Naive thymus-derived CD8-positive, alpha-beta T cell (primary cell): Measurements from ENCODE around the gene GRP. TPM values are rescaled to one million over a fixed set of nuclear protein-coding genes. Genes with fewer than 3 reads are reported as not detected.

ENCODE experiments used
- ATAC-seq, 2 donors: fragments of 150-1000 bp; cut with Tn5 transposase in 1 of 2; sonication (Bioruptor Pico), chemical (Tn5 transposase) in 1 of 2; 1 replicate in 1 of 2; 2 replicates in 1 of 2; pipeline ENCODE4 v1.10.0; 2021; ENCODE audit warnings: mild to moderate bottlenecking in 2 of 2, moderate library complexity in 2 of 2
- POLR2A ChIA-PET: fragments of 350-600 bp; sonication (Branson Sonifier 250); formaldehyde crosslinking; loops from one replicate; lab custom pipeline; 2021; ENCODE audit warnings: antibody characterized with exemption; lab: Charles Lee
- DNase-seq, 10 donors: peaks; one replicate each; pipeline versions ENCODE4 v3.0.0 to v3.0.0-alpha.2; 2020 to 2022
- H3K27ac Mint-ChIP-seq, 10 donors: one replicate each; pipeline ENCODE4 v1.8.0; 2020 to 2022; ENCODE audit warnings: mild to moderate bottlenecking in 10 of 10, mixed read lengths in 10 of 10, moderate library complexity in 4 of 10, inconsistent platforms in 1 of 10
- H3K27me3 Mint-ChIP-seq, 5 donors: one replicate each; pipeline ENCODE4 v1.8.0; 2021 to 2022; ENCODE audit warnings: mixed read lengths in 5 of 5
- H3K36me3 Mint-ChIP-seq, 3 donors: one replicate each; pipeline ENCODE4 v1.8.0; 2020 to 2022; ENCODE audit warnings: mixed read lengths in 3 of 3, mild to moderate bottlenecking in 2 of 3, inconsistent platforms in 1 of 3
- H3K4me1 Mint-ChIP-seq, 4 donors: one replicate each; pipeline ENCODE4 v1.8.0; 2021 to 2022; ENCODE audit warnings: mixed read lengths in 4 of 4
- H3K4me3 Mint-ChIP-seq, 10 donors: one replicate each; pipeline ENCODE4 v1.8.0; 2020 to 2022; ENCODE audit warnings: mild to moderate bottlenecking in 10 of 10, mixed read lengths in 10 of 10, moderate library complexity in 6 of 10, inconsistent platforms in 1 of 10
- H3K9me3 Mint-ChIP-seq, 9 donors: one replicate each; pipeline ENCODE4 v1.8.0; 2020 to 2022; ENCODE audit warnings: mixed read lengths in 9 of 9, mild to moderate bottlenecking in 3 of 9, inconsistent platforms in 1 of 9, moderate library complexity in 1 of 9
- polyA plus RNA-seq, 3 donors: library from polyadenylated mRNA; unstranded; fragments of 300-500 nt; fragmentation: Illumina TruSeq; gene quantifications; one replicate each; pipeline ENCODE4 v1.2.3, GENCODE V29; 2021
- total RNA-seq, 8 experiments: library from RNA in 2 of 8; stranded (reverse) in 2 of 8; gene quantifications; one replicate each; pipeline ENCODE4 v1.2.3 and lab custom pipeline; 2021 to 2026

GRP gene
- not detected for total RNA-seq
- polyA plus RNA-seq = not detected
- total RNA-seq (lab: John Stamatoyannopoulos, UW) = 0 reads per million in 6 experiments

GRCh38 chr18:59219672-59220163 lies at the start of gene GRP:
Gene GRP, plus strand, starts transcription at chr18:59220158. Its CDS starts 108 bp downstream, at chr18:59220266.
- POLR2A ChIA-PET = no interaction called here
- Mint-ChIP-seq H3K4me3 (peak within 1 kb of the TSS in 4 of 10 donors; percentile 15 to 60 (median 37)), H3K27ac (peak within 1 kb of the TSS in 2 of 10 donors; percentile 2 to 69), H3K4me1 (peaks cover 9 to 17% (median 12%) of the 10 kb centered on the region in 4 donors), H3K9me3 (no peaks in the 10 kb centered on the region), H3K27me3 (peaks cover 37 to 94% (median 60%) of the 10 kb centered on the region in 5 donors), H3K36me3 (no peaks in the 10 kb centered on the region)
- DNase-seq = no peak
- no peak for ATAC-seq

GRCh38 chr18:59172664-59173249 lies 47.2 kb upstream of the GRP start:
- H3K27me3 Mint-ChIP-seq = peaks cover 8 to 32% (median 11%) of the 10 kb centered on the region in 5 donors
- peaks cover 0 to 29% (median 3%) of the 10 kb centered on the region in 3 donors for H3K36me3 Mint-ChIP-seq
- no peak overlapping the region for H3K27ac Mint-ChIP-seq
- peaks cover 14 to 59% (median 39%) of the 10 kb centered on the region in 9 donors for H3K9me3 Mint-ChIP-seq
- POLR2A ChIA-PET = no interaction called here
- ATAC-seq = no peak
- H3K4me1 Mint-ChIP-seq = no peaks in the 10 kb centered on the region
- H3K4me3 Mint-ChIP-seq = no peak overlapping the region
- DNase-seq = no peak

DNA sequence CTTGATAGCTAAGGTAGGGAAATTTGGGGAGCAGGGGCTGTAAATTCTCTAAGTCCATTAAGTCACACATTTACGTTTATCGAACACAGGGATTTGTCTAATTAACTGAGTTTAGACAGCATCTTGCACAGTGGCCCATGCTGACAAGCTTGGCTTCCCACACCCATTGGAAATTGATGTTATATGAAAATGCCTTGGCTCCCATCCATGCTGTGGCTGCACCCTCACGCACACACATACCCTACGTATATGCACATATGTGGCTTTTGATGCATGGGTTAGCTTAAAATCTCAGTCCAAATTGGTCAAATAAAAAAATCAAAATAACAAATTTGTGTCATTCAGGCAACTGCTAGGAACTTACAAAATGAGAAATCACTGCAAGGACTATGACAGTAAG lies 42.5 kb upstream of the GRP start:
- Mint-ChIP-seq H3K27me3 (peaks cover 6 to 40% (median 8%) of the 10 kb centered on the region in 5 donors), H3K27ac (no peak overlapping the region), H3K9me3 (peaks cover 9 to 27% (median 23%) of the 10 kb centered on the region in 9 donors), H3K4me1 (peaks cover 0 to 2% (median 0%) of the 10 kb centered on the region in 4 donors), H3K36me3 (peaks cover 0 to 19% (median 2%) of the 10 kb centered on the region in 3 donors), H3K4me3 (no peak overlapping the region)
- ATAC-seq = no peak
- POLR2A ChIA-PET = no interaction called here
- no peak for DNase-seq

DNA sequence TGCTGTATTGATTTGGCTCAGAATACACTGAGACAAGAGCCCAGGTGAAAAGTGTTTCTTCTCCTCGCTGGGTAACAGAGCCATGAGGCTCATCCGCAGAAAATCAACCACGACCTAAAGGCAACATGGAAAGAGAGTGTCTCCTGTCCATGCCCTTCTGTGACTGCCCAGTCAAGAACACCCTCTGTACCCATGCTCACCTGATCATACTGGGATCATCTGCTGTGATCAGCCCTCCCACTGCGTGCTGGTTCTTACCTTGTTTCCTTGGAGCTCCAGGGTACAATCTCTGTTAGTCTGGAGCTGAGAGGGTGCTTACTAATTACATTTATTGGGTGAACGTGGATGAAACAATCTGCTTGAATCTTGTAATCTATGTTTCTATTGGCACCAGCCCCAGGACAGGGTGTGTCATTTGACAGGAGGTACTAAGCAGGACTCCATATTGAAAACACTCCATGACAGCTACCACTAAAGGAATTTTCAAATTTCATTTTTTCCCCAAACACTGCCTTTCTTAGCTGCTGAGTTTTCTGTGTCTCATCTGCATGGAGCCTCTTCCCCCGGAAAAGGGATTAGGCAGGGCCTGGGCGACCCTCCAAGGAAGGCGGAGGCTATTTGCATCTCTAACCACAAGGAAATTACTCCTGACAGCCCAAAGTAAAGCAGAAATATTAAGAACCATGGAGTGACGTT lies 39.7 kb upstream of the GRP start:
- ATAC-seq (no peak), DNase-seq (no peak)
- H3K4me3 Mint-ChIP-seq = no peak overlapping the region
- H3K9me3 Mint-ChIP-seq = peaks cover 0 to 2% (median 0%) of the 10 kb centered on the region in 9 donors
- no peaks in the 10 kb centered on the region for H3K36me3 Mint-ChIP-seq
- peaks cover 0 to 2% (median 0%) of the 10 kb centered on the region in 4 donors for H3K4me1 Mint-ChIP-seq
- no peak overlapping the region for H3K27ac Mint-ChIP-seq
- peaks cover 10 to 30% (median 18%) of the 10 kb centered on the region in 5 donors for H3K27me3 Mint-ChIP-seq
- POLR2A ChIA-PET = no interaction called here

DNA sequence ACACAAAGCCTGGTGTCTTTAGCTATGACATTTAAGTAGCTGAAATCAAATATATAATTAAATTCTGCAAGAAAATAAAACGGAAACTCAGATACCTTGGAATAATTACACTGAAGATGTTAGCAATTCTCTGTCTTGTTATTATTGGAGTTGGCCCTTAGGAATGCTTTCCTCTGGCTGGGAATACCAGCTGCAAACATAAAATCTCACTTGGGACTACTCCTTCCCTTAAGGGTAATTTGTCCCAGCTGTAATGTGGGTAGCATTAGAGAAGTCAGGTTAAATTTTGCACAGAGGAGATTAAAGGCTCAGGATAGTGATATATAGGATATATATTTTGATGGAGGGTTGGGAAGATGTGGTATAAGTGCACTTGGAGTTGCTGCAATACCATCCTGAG lies 37.3 kb upstream of the GRP start:
- peaks cover 5 to 29% (median 16%) of the 10 kb centered on the region in 5 donors for H3K27me3 Mint-ChIP-seq
- H3K9me3 Mint-ChIP-seq = no peaks in the 10 kb centered on the region
- POLR2A ChIA-PET = no interaction called here
- no peak overlapping the region for H3K4me3 Mint-ChIP-seq
- peaks cover 0 to 2% (median 0%) of the 10 kb centered on the region in 4 donors for H3K4me1 Mint-ChIP-seq
- H3K27ac Mint-ChIP-seq = no peak overlapping the region
- no peak for ATAC-seq
- no peak for DNase-seq
- H3K36me3 Mint-ChIP-seq = no peaks in the 10 kb centered on the region

- POLR2A ChIA-PET = no interaction called here
These were observed 30.9 kb upstream of the GRP start for GRCh38 chr18:59189008-59189407.

GRCh38 chr18:59189746-59190145 lies 30.2 kb upstream of the GRP start:
- Mint-ChIP-seq H3K27me3 (peaks cover 0 to 14% (median 7%) of the 10 kb centered on the region in 5 donors), H3K4me1 (no peaks in the 10 kb centered on the region), H3K36me3 (no peaks in the 10 kb centered on the region), H3K27ac (no peak overlapping the region), H3K4me3 (no peak overlapping the region), H3K9me3 (peaks cover 0 to 4% (median 0%) of the 10 kb centered on the region in 9 donors)
- DNase-seq (no peak), ATAC-seq (no peak)
- POLR2A ChIA-PET = no interaction called here

More at GRCh38 chr18:59189008-59189407, 30.9 kb upstream of the GRP start:
- ATAC-seq (no peak), DNase-seq (no peak)
- Mint-ChIP-seq H3K27me3 (peaks cover 0 to 14% (median 9%) of the 10 kb centered on the region in 5 donors), H3K36me3 (no peaks in the 10 kb centered on the region), H3K4me3 (no peak overlapping the region), H3K27ac (no peak overlapping the region), H3K4me1 (no peaks in the 10 kb centered on the region), H3K9me3 (peaks cover 0 to 4% (median 0%) of the 10 kb centered on the region in 9 donors)

- ATAC-seq = no peak
- Mint-ChIP-seq H3K4me1 (no peaks in the 10 kb centered on the region), H3K27me3 (peaks cover 18 to 39% (median 32%) of the 10 kb centered on the region in 5 donors), H3K36me3 (no peaks in the 10 kb centered on the region), H3K9me3 (peaks cover 0 to 4% (median 0%) of the 10 kb centered on the region in 9 donors), H3K4me3 (no peak overlapping the region), H3K27ac (no peak overlapping the region)
- no peak for DNase-seq
- POLR2A ChIA-PET = no interaction called here
These were observed 23.7 kb upstream of the GRP start for GRCh38 chr18:59196161-59196725.

DNA sequence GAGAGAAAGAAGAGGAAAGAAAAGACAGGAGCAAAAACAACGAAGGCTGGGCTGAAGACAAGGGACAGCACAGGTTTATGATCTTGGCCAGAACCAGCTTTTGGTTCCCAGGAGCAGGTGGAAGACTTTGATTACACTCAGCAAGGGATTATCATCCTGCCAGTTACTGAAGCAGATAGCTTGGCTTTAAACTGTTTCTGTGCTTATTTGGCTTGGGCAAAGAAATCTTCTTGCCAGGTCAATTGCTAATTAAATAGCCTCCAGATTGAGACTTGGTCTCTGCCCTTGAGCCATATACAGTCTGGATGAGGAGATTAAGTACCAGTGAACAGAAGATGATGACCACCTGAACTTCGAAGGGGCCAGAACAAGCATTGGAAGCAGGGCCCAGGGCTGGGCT lies 22.3 kb upstream of the GRP start:
- Mint-ChIP-seq H3K4me1 (no peaks in the 10 kb centered on the region), H3K9me3 (peaks cover 0 to 4% (median 0%) of the 10 kb centered on the region in 9 donors), H3K27me3 (peaks cover 20 to 39% (median 28%) of the 10 kb centered on the region in 5 donors), H3K4me3 (no peak overlapping the region), H3K27ac (no peak overlapping the region), H3K36me3 (no peaks in the 10 kb centered on the region)
- ATAC-seq (no peak), DNase-seq (no peak)
- POLR2A ChIA-PET = no interaction called here

DNA sequence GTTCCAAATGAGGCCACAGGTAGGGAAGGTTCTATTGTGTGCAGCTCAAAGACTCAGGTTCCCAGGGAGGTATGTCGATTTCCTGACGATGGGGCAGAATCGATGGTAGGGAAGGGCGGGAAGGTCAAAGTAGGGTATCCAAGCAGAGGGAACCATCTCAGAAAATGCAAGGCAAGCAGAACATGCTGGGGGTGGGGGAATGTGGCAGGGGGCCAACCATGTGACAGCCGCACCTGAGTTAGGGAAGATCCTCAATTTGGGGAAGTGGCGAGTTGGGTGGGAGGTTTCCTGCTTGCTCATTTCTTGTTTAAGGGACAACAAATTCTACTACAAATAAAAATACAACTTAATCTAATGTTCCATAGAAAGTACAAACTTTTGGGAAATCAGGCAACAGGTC lies 21.7 kb upstream of the GRP start:
- no peak overlapping the region for H3K4me3 Mint-ChIP-seq
- no peak for ATAC-seq
- H3K9me3 Mint-ChIP-seq = peaks cover 0 to 4% (median 0%) of the 10 kb centered on the region in 9 donors
- H3K27me3 Mint-ChIP-seq = peaks cover 20 to 39% (median 25%) of the 10 kb centered on the region in 5 donors
- H3K27ac Mint-ChIP-seq = no peak overlapping the region
- no peak for DNase-seq
- H3K36me3 Mint-ChIP-seq = no peaks in the 10 kb centered on the region
- H3K4me1 Mint-ChIP-seq = no peaks in the 10 kb centered on the region
- POLR2A ChIA-PET = no interaction called here

GRCh38 chr18:59200787-59201186 lies 19.2 kb upstream of the GRP start:
- H3K4me1 Mint-ChIP-seq = no peaks in the 10 kb centered on the region
- H3K27ac Mint-ChIP-seq = no peak overlapping the region
- H3K36me3 Mint-ChIP-seq = no peaks in the 10 kb centered on the region
- no peak overlapping the region for H3K4me3 Mint-ChIP-seq
- peaks cover 0 to 2% (median 0%) of the 10 kb centered on the region in 9 donors for H3K9me3 Mint-ChIP-seq
- POLR2A ChIA-PET = no interaction called here
- DNase-seq = no peak
- ATAC-seq = no peak
- peaks cover 14 to 36% (median 19%) of the 10 kb centered on the region in 5 donors for H3K27me3 Mint-ChIP-seq

GRCh38 chr18:59202258-59202820 lies 17.6 kb upstream of the GRP start:
- peaks cover 0 to 2% (median 0%) of the 10 kb centered on the region in 9 donors for H3K9me3 Mint-ChIP-seq
- POLR2A ChIA-PET = no interaction called here
- no peaks in the 10 kb centered on the region for H3K36me3 Mint-ChIP-seq
- H3K27me3 Mint-ChIP-seq = peaks cover 14 to 28% (median 21%) of the 10 kb centered on the region in 5 donors
- no peak overlapping the region for H3K4me3 Mint-ChIP-seq
- H3K27ac Mint-ChIP-seq = no peak overlapping the region
- no peak for DNase-seq
- no peaks in the 10 kb centered on the region for H3K4me1 Mint-ChIP-seq
- no peak for ATAC-seq
